ENCODE data around the gene IFIT2.
"Not testable (repeated sequence)": the region's sequence is repeated elsewhere in the genome, so short reads cannot be mapped to it uniquely, and the experiment has no call there.

DNA sequence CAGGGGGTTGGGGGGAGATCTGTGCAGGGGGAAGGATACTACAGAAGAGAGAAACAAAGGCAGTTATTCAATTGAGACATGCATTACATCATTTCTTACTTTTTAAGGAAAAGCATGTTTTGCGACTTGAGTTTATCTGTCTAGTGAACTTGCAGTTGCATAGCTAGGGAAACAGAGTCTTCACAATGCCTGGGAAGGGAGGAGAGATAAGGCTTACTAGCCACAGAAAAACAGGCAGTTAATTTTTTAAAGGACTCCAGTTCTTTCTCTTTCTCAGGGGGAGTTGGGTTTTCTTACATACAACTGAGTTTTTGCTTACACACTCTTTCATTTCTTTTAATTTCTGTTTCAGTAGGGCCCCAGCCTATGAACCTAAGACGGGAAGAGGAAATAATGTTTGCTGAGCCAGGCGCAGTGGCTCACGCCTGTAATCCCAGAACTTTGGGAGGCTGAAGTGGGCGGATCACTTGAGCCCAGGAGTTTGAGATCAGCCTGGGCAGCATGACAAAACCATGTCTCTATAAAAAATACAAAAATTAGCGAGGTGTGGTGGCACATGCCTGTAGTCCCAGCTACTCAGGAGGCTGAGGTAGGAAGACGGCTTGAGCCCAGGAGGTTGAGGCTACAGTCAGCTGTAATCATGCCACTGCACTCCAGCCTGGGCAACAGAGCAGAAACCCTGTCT is 48.9 kb downstream of the IFIT2 start:
- TF ChIP-seq ZNF384 (IDR thresholded peaks at IDR 0.05); SUZ12 (IDR thresholded peaks at IDR 0.05); BHLHE40 (IDR thresholded peaks at IDR 0.05; ENCODE audit: borderline replicate concordance); ARNT (IDR thresholded peaks at IDR 0.05); NFRKB (IDR thresholded peaks at IDR 0.05); FOXA1 (IDR thresholded peaks at IDR 0.05): not testable (repeated sequence)
